ENCODE measurements around the gene RANBP10.
"Not testable (repeated sequence)": the region's sequence is repeated elsewhere in the genome, so short reads cannot be mapped to it uniquely, and the experiment has no call there.

The RANBP10 gene

GRCh38 chr16:67694611-67695010 lies 111.7 kb downstream of the RANBP10 start:
- no peak overlapping the region for H3K9ac ChIP-seq (ENCODE audit: low read depth, low read length, poor library complexity, severe bottlenecking)
- H3K9me3 ChIP-seq (ENCODE audit: insufficient read depth, low read depth, low read length): no peaks in the 10 kb centered on the region
- H3K36me3 ChIP-seq (ENCODE audit: insufficient read depth, low read length): peaks cover 13% of the 10 kb centered on the region
- H3K27me3 ChIP-seq (ENCODE audit: insufficient read depth, low read length, poor library complexity, severe bottlenecking): no peaks in the 10 kb centered on the region
- H3K4me3 ChIP-seq (ENCODE audit: low read length, poor library complexity, severe bottlenecking): no peak overlapping the region
- peaks cover 4% of the 10 kb centered on the region for H4K20me1 ChIP-seq (ENCODE audit: insufficient read depth, low read length, poor library complexity, severe bottlenecking)
- H3K79me2 ChIP-seq (ENCODE audit: insufficient read depth, low read length): peaks cover 31% of the 10 kb centered on the region
- no peaks in the 10 kb centered on the region for H3F3A ChIP-seq (ENCODE audit: low read depth)
- H2AFZ ChIP-seq (ENCODE audit: low read length): no peak overlapping the region
- TF ChIP-seq EZH2phosphoT487 (IDR thresholded peaks at IDR 0.05; ENCODE audit: borderline replicate concordance): no peak
- TF ChIP-seq CTCF (conservative IDR thresholded peaks at IDR 0.05; ENCODE audit: low read length): no peak
- no peak overlapping the region for H3K4me2 ChIP-seq (ENCODE audit: low read depth, low read length, poor library complexity, severe bottlenecking)
- no peaks in the 10 kb centered on the region for H3K4me1 ChIP-seq (ENCODE audit: insufficient read depth, low read length, poor library complexity, severe bottlenecking)
- H3K9me2 ChIP-seq (replicated peaks; ENCODE audit: low read depth, low read length): no peaks in the 10 kb centered on the region

GRCh38 chr16:67693517-67694285 lies 112.7 kb downstream of the RANBP10 start:
- peaks cover 24% of the 10 kb centered on the region for H3K79me2 ChIP-seq (ENCODE audit: insufficient read depth, low read length)

GRCh38 chr16:67685388-67686112 lies 120.8 kb downstream of the RANBP10 start:
- Histone ChIP-seq H3K4me2 (ENCODE audit: low read depth, low read length, poor library complexity, severe bottlenecking) (no peak overlapping the region), H3K27me3 (ENCODE audit: insufficient read depth, low read length, poor library complexity, severe bottlenecking) (no peaks in the 10 kb centered on the region), H2AFZ (ENCODE audit: low read length) (no peak overlapping the region), H3K79me2 (ENCODE audit: insufficient read depth, low read length) (no peaks in the 10 kb centered on the region), H3K36me3 (ENCODE audit: insufficient read depth, low read length) (peaks cover 38% of the 10 kb centered on the region), H4K20me1 (ENCODE audit: insufficient read depth, low read length, poor library complexity, severe bottlenecking) (no peaks in the 10 kb centered on the region), H3K9me3 (ENCODE audit: insufficient read depth, low read depth, low read length) (no peaks in the 10 kb centered on the region), H3K9ac (ENCODE audit: low read depth, low read length, poor library complexity, severe bottlenecking) (no peak overlapping the region), H3F3A (ENCODE audit: low read depth) (no peaks in the 10 kb centered on the region), H3K4me1 (ENCODE audit: insufficient read depth, low read length, poor library complexity, severe bottlenecking) (no peaks in the 10 kb centered on the region), H3K9me2 (replicated peaks; ENCODE audit: low read depth, low read length) (no peaks in the 10 kb centered on the region), H3K4me3 (ENCODE audit: low read length, poor library complexity, severe bottlenecking) (no peak overlapping the region)
- TF ChIP-seq CTCF (conservative IDR thresholded peaks at IDR 0.05; ENCODE audit: low read length) (no peak), EZH2phosphoT487 (IDR thresholded peaks at IDR 0.05; ENCODE audit: borderline replicate concordance) (no peak)

More at GRCh38 chr16:67693517-67694285, 112.7 kb downstream of the RANBP10 start:
- not testable (repeated sequence) for H3K4me2 ChIP-seq (ENCODE audit: low read depth, low read length, poor library complexity, severe bottlenecking); H3F3A ChIP-seq (ENCODE audit: low read depth); H3K9me3 ChIP-seq (ENCODE audit: insufficient read depth, low read depth, low read length); H4K20me1 ChIP-seq (ENCODE audit: insufficient read depth, low read length, poor library complexity, severe bottlenecking); H3K4me1 ChIP-seq (ENCODE audit: insufficient read depth, low read length, poor library complexity, severe bottlenecking); H3K9ac ChIP-seq (ENCODE audit: low read depth, low read length, poor library complexity, severe bottlenecking); H2AFZ ChIP-seq (ENCODE audit: low read length); H3K27me3 ChIP-seq (ENCODE audit: insufficient read depth, low read length, poor library complexity, severe bottlenecking); H3K9me2 ChIP-seq (replicated peaks; ENCODE audit: low read depth, low read length); H3K4me3 ChIP-seq (ENCODE audit: low read length, poor library complexity, severe bottlenecking)
- H3K36me3 ChIP-seq (ENCODE audit: insufficient read depth, low read length): peaks cover 13% of the 10 kb centered on the region

Data from Loucy (cell line).